Raji (cell line): ENCODE results near the gene CRIP3.

ENCODE experiments used
- POLR2A ChIP-seq: IDR thresholded peaks from 2 replicates; pipeline ENCODE4 v1.6.1; 2011; ENCODE audit warnings: low read depth, low read length, control low read depth; ENCODE audit not compliant: insufficient read depth

Gene CRIP3

GRCh38 chr6:43311666-43312065, 3.0 kb upstream of the CRIP3 start:
- no peak for TF ChIP-seq POLR2A

- no peak for TF ChIP-seq POLR2A
Observed at GRCh38 chr6:43310624-43311023, 2.0 kb upstream of the CRIP3 start.

- TF ChIP-seq POLR2A, result no peak
Observed at GRCh38 chr6:43310134-43310533, 1.5 kb upstream of the CRIP3 start.

- no peak for TF ChIP-seq POLR2A
Observed at GRCh38 chr6:43308990-43309477, 408 bp upstream of the CRIP3 start.

GRCh38 chr6:43307451-43308100, 1.1 kb downstream of the CRIP3 start:
- TF ChIP-seq POLR2A, result no peak

- no peak for TF ChIP-seq POLR2A
Observed at GRCh38 chr6:43306086-43306485, 2.5 kb downstream of the CRIP3 start.

GRCh38 chr6:43304882-43305281, 3.7 kb downstream of the CRIP3 start:
- no peak for TF ChIP-seq POLR2A

- no peak for TF ChIP-seq POLR2A
Observed at GRCh38 chr6:43304361-43304760, 4.3 kb downstream of the CRIP3 start.

GRCh38 chr6:43303751-43304331, 4.8 kb downstream of the CRIP3 start:
- no peak for TF ChIP-seq POLR2A

GRCh38 chr6:43302126-43302525, 6.5 kb downstream of the CRIP3 start:
- no peak for TF ChIP-seq POLR2A

GRCh38 chr6:43301081-43301870, 7.3 kb downstream of the CRIP3 start:
- no peak for TF ChIP-seq POLR2A

GRCh38 chr6:43299338-43300293, 9.0 kb downstream of the CRIP3 start:
- TF ChIP-seq POLR2A, result no peak

- TF ChIP-seq POLR2A, result no peak
Observed at GRCh38 chr6:43298565-43299337, 9.9 kb downstream of the CRIP3 start.
